Effector CD8-positive, alpha-beta T cell (primary cell): ENCODE results near the gene SUMF1.
"Not testable (repeated sequence)": the region's sequence is repeated elsewhere in the genome, so short reads cannot be mapped to it uniquely, and the experiment has no call there.

Source experiments
- DNase-seq: peaks from one replicate; lab custom pipeline; 2025; lab: John Stamatoyannopoulos, UW

SUMF1 gene

GRCh38 chr3:4338751-4339150 is 128.3 kb downstream of the SUMF1 start:
- no peak for DNase-seq

DNA sequence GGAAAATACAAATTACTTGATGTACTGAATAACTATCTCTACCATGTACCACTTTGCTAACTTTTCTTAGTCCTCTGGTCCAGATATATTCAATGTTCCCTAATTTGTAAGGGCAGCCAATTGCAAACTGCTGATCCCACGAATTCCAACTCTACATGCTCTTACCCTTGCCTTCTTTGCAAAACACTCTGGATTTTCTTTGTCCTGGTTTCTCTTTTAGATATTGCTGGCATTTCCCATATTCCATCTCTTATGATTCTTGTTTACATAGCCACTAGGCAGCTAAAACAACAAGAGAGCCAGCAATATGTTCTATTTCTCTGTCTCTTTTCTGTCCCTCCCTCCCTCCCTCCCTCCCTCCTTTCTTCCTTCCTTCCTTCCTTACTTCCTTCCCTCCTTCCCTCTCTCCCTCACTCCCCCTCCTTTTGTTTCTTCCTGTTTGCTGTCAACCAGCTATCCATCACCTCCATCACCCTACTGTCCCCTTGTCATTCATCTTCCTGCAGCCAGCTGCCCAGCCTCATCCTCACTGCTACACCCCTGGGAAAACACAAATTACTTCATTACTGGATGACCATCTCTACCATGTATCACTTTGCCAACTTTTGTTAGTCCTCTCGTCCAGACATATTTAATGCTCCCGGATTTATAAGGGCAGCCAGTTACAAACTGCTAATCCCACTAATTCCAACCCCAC is 130.1 kb downstream of the SUMF1 start:
- no peak for DNase-seq

DNA sequence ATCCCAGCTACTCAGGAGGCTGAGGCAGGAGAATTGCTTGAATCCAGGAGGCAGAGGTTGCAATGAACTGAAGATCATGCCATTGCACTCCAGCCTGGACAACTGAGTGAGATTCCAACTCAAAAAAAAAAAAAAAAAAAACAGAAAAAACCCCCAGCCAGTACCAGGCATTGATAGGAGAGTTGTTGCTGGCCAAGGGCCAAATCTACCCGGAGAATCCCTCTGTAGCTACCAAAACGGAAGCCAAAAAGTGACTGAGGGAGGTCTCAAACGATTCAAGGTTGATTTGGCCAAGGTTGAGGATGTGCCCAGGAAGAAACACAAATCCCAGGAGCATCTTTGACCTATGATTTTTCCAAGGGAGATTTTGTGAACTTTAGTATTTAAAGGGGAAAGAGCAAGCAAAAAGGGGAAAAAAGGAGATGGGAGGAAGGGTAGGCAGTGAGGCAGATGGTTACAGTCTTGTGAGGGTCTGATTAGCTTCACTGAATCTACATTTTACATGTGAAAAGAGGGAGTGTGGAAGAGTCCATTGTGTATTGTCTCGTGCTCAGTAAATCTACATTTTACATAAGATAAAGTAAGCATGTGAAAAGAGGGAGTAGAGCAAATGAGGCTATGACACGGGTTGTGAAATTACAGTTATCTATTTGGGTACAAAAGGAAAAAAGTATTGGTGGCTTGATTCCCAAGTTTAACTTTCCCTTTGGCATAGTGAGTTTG is 131.1 kb downstream of the SUMF1 start:
- DNase-seq, result no peak

DNA sequence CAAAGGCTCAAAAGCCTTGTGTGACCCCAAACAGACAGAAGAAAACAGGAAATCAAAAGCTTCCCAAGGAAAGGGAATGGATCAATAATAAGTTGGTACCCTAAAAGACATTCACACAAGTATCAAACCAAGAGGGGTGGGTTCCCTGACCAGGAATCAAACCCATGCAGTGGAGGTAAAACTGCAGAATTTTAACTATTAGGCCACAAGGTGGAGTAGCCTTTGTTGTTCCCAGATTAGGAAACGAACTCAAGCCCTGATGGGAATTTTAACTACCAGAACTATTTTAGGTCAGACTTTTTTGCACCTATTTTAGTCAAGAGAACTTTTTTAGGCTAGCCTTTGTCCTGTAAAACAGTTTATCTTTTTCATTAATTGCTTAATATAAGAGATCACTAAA is 132.5 kb downstream of the SUMF1 start:
- DNase-seq, result no peak

DNA sequence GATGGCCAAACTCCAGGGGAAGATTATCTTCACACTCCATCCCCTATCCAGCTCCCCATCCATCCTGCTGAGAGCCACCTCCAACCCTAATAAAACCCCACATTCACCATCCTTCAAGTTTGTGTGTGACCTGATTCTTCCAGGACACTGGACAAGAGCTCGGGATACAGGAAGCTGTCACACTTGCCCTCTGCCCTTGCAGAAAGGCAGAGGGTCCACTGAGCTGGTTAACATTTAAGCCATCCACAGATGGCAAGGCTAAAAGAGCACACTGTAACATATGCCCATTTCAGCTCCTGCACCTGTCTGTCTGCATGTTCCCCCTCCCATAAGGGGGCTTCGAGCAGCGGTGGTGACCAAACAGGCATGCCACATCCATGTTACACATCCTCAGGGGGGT is 134.1 kb downstream of the SUMF1 start:
- DNase-seq, result no peak

- no peak for DNase-seq
Observed at GRCh38 chr3:4332574-4332973, 134.5 kb downstream of the SUMF1 start.

DNA sequence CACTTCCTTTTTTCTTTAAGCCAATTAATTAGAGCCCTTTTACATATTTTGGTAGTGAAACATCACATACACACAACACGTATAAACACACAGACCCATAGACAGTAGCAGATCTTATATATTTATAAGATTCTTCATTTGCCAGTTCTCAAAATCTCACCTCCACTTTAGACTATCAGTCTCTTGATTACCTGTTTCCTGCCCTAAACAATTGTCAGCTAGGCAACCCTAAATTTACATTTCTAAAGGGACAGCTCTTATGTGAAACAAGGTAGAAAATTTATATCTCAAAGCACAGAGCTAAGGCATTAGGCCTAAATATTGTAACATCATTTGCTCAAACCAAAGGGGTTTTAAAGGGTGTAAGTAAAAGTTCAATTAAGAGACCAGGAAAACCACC is 135.0 kb downstream of the SUMF1 start:
- DNase-seq, result no peak

DNA sequence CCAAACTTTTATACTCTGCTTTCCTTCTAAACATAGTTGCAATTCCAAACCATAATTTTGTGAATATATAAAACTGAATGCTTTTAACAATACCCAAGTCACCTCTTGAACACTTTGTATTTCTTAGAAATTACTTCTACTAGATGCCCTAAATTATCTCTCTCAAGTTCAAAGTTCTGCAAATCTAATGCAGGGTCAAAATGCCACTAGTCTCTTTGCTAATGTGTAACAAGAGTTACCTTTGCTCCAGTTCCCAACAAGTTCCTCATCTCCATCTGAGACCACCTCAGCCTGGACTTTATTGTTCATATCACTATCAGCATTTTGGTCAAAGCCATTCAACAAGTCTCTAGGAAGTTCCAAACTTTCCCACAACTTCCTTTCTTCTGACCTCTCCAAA is 137.3 kb downstream of the SUMF1 start:
- DNase-seq, result not testable (repeated sequence)

GRCh38 chr3:4326868-4327267 is 140.2 kb downstream of the SUMF1 start:
- no peak for DNase-seq

DNA sequence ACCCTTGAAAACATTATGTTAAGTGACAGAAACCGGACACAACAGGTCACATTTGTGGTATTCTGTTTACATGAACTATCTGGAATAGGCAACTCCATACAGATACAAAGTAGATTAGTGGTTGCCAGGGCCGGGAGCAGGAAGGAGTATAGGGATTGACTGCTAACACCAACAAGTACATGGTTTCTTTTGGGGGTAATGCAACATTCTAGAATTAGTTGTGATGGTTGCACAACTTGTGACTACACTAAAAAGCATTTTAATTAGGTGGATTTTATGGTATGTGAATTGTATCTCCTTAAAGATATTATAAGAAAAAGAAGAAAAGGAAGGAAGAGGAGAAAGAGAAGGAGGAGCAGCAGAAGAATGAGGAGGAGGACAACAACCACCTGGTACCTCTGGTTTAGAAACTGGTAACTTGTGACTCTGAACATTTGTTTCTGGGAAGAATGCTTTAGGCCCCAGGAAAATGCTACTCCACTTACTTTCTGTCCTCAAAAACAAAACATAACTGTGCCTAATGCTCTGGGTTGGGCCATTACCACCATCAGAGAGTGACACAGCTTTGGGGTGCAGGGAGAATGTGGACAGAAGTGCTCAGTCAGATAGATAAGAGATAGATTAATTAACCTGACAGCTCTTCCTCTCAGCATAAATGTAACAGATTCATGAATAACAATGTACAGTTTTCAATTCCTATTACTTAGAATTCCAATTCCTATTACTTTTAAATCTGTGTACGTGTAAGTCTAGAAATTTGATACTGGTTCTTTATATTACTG is 143.6 kb downstream of the SUMF1 start:
- no peak for DNase-seq

- DNase-seq, result no peak
Observed at GRCh38 chr3:4322635-4323034, 144.4 kb downstream of the SUMF1 start.

GRCh38 chr3:4321732-4322131 is 145.3 kb downstream of the SUMF1 start:
- DNase-seq, result no peak

GRCh38 chr3:4320096-4320911 is 146.8 kb downstream of the SUMF1 start:
- DNase-seq, result no peak

DNA sequence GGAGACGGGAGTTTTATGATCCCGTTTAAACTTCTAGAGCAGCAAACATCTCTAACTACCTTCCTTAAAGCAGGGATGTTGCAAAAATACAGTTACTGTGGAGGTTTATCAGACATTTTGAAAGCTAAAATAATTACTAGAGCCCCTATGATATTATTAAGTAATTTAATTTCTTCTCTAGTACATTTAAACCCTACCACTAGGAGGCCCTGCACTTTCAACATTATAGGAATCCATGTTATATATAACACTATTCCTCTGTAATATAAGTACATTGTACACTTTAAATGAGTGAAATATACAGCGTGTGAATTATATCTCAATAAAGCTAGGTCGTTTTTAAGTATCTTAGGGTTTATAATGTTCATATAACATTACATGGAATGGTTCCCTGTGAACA is 152.4 kb downstream of the SUMF1 start:
- no peak for DNase-seq

DNA sequence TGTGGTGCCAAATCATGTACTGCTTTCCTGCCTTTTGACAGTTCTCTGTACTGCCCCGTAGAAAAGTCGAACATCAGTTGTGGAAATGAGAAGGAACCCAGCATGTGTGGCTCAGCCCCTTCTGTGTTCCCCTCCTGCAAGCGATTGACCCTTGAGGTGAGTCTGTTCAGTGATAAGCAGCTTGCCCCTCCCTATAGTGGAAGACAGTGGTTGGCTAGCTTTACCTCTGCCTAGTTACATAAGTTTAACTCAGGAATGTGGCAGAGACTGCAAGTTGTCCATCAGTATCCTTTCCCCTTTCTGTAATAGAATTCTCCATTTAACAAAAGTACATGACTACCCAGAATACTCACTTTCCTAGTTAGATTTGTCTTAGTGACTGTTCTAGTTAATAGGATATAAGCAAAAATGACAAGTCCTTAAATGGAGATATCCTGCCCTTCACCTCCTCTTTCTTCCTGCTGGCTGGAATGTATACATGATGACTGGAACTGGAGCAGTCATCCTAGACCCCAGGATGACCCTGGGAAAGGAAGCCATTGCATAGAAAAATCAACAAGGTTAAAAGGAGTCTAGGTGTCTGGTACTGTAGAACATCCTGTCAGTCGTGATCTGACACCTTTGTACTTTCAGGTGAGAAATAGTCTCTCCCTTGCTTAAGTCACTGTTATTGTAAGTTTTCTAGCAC is 153.3 kb downstream of the SUMF1 start:
- no peak for DNase-seq

GRCh38 chr3:4311496-4311895 is 155.6 kb downstream of the SUMF1 start:
- DNase-seq, result no peak
